K562 (cell line): ENCODE results near the gene SSTR1. TPM values are rescaled to one million over a fixed set of nuclear protein-coding genes. Genes with fewer than 3 reads are reported as not detected.

ENCODE experiments used
- ATAC-seq: fragments of 200-7000 bp; cut with Tn5 transposase; 3 replicates; pipeline ENCODE4 v1.9.1; 2020; ENCODE audit warnings: moderate library complexity
- BruUV-seq: library from RNA; stranded (reverse); fragments of 400-500 nt; replicated peaks from 2 replicates; lab custom pipeline; 2021; lab: Mats Ljungman, UMichigan
- CTCF ChIA-PET: fragments of 300-600 bp; formaldehyde crosslinking; extraction: SDS; loops from one replicate; lab custom pipeline; 2021; ENCODE audit warnings: low intra/inter-chr PET ratio; lab: Yijun Ruan, JAX
- POLR2A ChIA-PET: fragments of 300-600, 350-650 bp; sonication (Branson Sonifier 250); formaldehyde crosslinking; extraction: SDS; loops from one replicate; lab custom pipeline; 2021; ENCODE audit warnings: antibody characterized with exemption, inconsistent platforms; lab: Yijun Ruan, JAX
- DNase-seq, 4 experiments: peaks; one replicate each; pipeline versions ENCODE4 v3.0.0 to v3.0.0-alpha.2; 2011 to 2018; ENCODE audit warnings: low spot score in 3 of 4, mixed read lengths in 3 of 4; ENCODE audit errors: extremely low read depth in 1 of 4
- FAIRE-seq: peaks from 2 replicates; lab custom pipeline; 2011; peaks lifted over from hg19 to GRCh38; lab: Jason Lieb, UNC
- H2AFZ ChIP-seq: 2 replicates; pipeline ENCODE4 v1.6.0; 2011; ENCODE audit warnings: low read depth, low read length, control low read depth, inconsistent platforms
- H3K27ac ChIP-seq: fragments of 200-600 bp; 3 replicates; pipeline ENCODE4 v1.8.0; 2011; ENCODE audit warnings: low read depth, mild to moderate bottlenecking, control low read depth, inconsistent platforms, low read length, moderate library complexity, mixed read lengths; ENCODE audit errors: extremely low read depth
- H3K27me3 ChIP-seq, 2 experiments: fragments of 300-600 bp in 1 of 2; 2 replicates in 1 of 2; 3 replicates in 1 of 2; pipeline versions ENCODE4 v1.6.0 to v1.8.0; 2011; ENCODE audit warnings: inconsistent platforms in 2 of 2, low read length in 2 of 2, mild to moderate bottlenecking in 1 of 2, mixed read lengths in 1 of 2, moderate library complexity in 1 of 2; ENCODE audit not compliant: control insufficient read depth in 2 of 2, insufficient read depth in 2 of 2
- H3K36me3 ChIP-seq: fragments of 300-600 bp; 3 replicates; pipeline ENCODE4 v1.8.0; 2011; ENCODE audit warnings: mild to moderate bottlenecking, low read length, inconsistent platforms; ENCODE audit not compliant: control insufficient read depth, insufficient read depth
- H3K4me1 ChIP-seq, 2 experiments: fragments of 200-600 bp in 1 of 2; replicated peaks in 1 of 2; 2 replicates in 1 of 2; 3 replicates in 1 of 2; pipeline versions ENCODE4 v1.5.1 to v1.8.0; 2011; ENCODE audit warnings: inconsistent platforms in 2 of 2, low read length in 2 of 2, mild to moderate bottlenecking in 1 of 2, mixed read lengths in 1 of 2, moderate library complexity in 1 of 2; ENCODE audit not compliant: control insufficient read depth in 2 of 2, insufficient read depth in 2 of 2
- H3K4me2 ChIP-seq: 2 replicates; pipeline ENCODE4 v1.6.1; 2011; ENCODE audit warnings: low read length, control low read depth, inconsistent platforms, mixed read lengths; ENCODE audit not compliant: insufficient read depth
- H3K4me3 ChIP-seq: fragments of 200-600 bp; sonication (generic), shearing (Covaris generic); 2 replicates; pipeline ENCODE4 v1.5.1; 2016; ENCODE audit warnings: control low read depth, inconsistent platforms
- H3K79me2 ChIP-seq: fragments of 200-600 bp; 3 replicates; pipeline ENCODE4 v1.8.0; 2011; ENCODE audit warnings: low read length, inconsistent platforms; ENCODE audit not compliant: control insufficient read depth, insufficient read depth
- H3K9ac ChIP-seq, 2 experiments: 2 replicates each; pipeline versions ENCODE4 v1.6.0 to v1.6.1; 2011; ENCODE audit warnings: low read depth in 2 of 2, low read length in 2 of 2, control low read depth in 1 of 2, inconsistent platforms in 1 of 2, mild to moderate bottlenecking in 1 of 2, mixed read lengths in 1 of 2; ENCODE audit not compliant: insufficient read depth in 1 of 2
- H3K9me1 ChIP-seq: one replicate; pipeline ENCODE4 v1.6.0; 2011; ENCODE audit warnings: inconsistent platforms, mild to moderate bottlenecking, low read length, moderate library complexity; ENCODE audit not compliant: control insufficient read depth, insufficient read depth
- H3K9me3 ChIP-seq: replicated peaks from 2 replicates; pipeline ENCODE4 v1.5.1; 2011; ENCODE audit warnings: low read depth, low read length, inconsistent platforms; ENCODE audit not compliant: control insufficient read depth, insufficient read depth
- H4K20me1 ChIP-seq: replicated peaks from 2 replicates; pipeline ENCODE4 v1.6.1; 2011; ENCODE audit warnings: low read length, inconsistent platforms, mixed read lengths; ENCODE audit not compliant: control insufficient read depth, insufficient read depth
- BRD9 ChIP-seq: fragments of 450-650 bp; IDR thresholded peaks from 2 replicates; pipeline ENCODE4 v1.6.1; 2018; ENCODE audit warnings: low read depth; ENCODE audit not compliant: partially characterized antibody
- COPS2 ChIP-seq: fragments of 450-650 bp; conservative IDR thresholded peaks from 2 replicates; pipeline ENCODE4 v1.6.1; 2016; ENCODE audit warnings: mild to moderate bottlenecking, moderate library complexity
- ELK3 ChIP-seq: fragments of 450-650 bp; formaldehyde crosslinking; IDR thresholded peaks from 2 replicates; pipeline ENCODE4 v1.4.0; 2020; ENCODE audit warnings: mild to moderate bottlenecking
- MXI1 ChIP-seq: IDR thresholded peaks from 2 replicates; pipeline ENCODE4 v1.6.1; 2011; ENCODE audit warnings: low read depth, mild to moderate bottlenecking, improper control_type of control experiment, low read length
- NR0B1 ChIP-seq: fragments of 450-650 bp; IDR thresholded peaks from one replicate; pipeline ENCODE4 v1.6.1; 2018; ENCODE audit warnings: mild to moderate bottlenecking, moderate library complexity; ENCODE audit not compliant: partially characterized antibody
- POLR2AphosphoS5 ChIP-seq: IDR thresholded peaks from 2 replicates; pipeline ENCODE4 v1.6.1; 2011; ENCODE audit warnings: mild to moderate bottlenecking, low read depth, low read length, moderate library complexity; ENCODE audit not compliant: control insufficient read depth, insufficient read depth
- RBBP5 ChIP-seq: fragments of 200-600 bp; sonication (generic); IDR thresholded peaks from 2 replicates; pipeline ENCODE4 v1.6.1; 2012; ENCODE audit warnings: borderline replicate concordance, mild to moderate bottlenecking, low read length, control low read depth, inconsistent platforms; ENCODE audit not compliant: insufficient read depth, poor library complexity, severe bottlenecking
- RBM25 ChIP-seq: fragments of 200-400 bp; formaldehyde crosslinking; IDR thresholded peaks from 2 replicates; pipeline ENCODE4 v1.6.1; 2018; ENCODE audit warnings: low read length, low read depth, moderate library complexity; ENCODE audit not compliant: severe bottlenecking
- SLC30A9 ChIP-seq: fragments of 250-450 bp; sonication (Bioruptor Pico); IDR thresholded peaks from 2 replicates; pipeline ENCODE4 v1.8.0; 2022; ENCODE audit warnings: mild to moderate bottlenecking, moderate library complexity
- TAF7 ChIP-seq: fragments of 450-650 bp; IDR thresholded peaks from 2 replicates; pipeline ENCODE4 v1.6.1; 2016; ENCODE audit warnings: missing genetic modification characterization, missing compliant biosample characterization
- TBP ChIP-seq: optimal IDR thresholded peaks from 2 replicates; pipeline ENCODE3; 2011; ENCODE audit warnings: low read depth, low read length, improper control_type of control experiment
- ZBTB26 ChIP-seq: fragments of 450-650 bp; formaldehyde crosslinking; IDR thresholded peaks from 2 replicates; pipeline ENCODE4 v1.4.0; 2022; ENCODE audit warnings: missing genetic modification characterization
- ZNF282 ChIP-seq: sonication (generic); formaldehyde crosslinking; IDR thresholded peaks from 2 replicates; pipeline ENCODE4 v1.8.1; 2023; ENCODE audit warnings: missing genetic modification reagents
- ZNF395 ChIP-seq: fragments of 200-800 bp; sonication (Bioruptor generic); IDR thresholded peaks from 2 replicates; pipeline ENCODE4 v1.6.1; 2017; ENCODE audit warnings: missing genetic modification characterization, missing compliant biosample characterization
- in situ Hi-C: fragments of 300-500 bp; cut with MboI; formaldehyde crosslinking; loops from 4 replicates; pipeline ENCODE4 v1.15.0; 2018; ENCODE audit warnings: inconsistent platforms, mixed read lengths
- intact Hi-C: fragments of 100-400 bp; cut with micrococcal nuclease; formaldehyde crosslinking; loops from 2 replicates; pipeline ENCODE4 v1.14.2; 2022
- polyA plus RNA-seq, 8 experiments: library from polyadenylated mRNA; depleted of rRNA in 4 of 8; stranded (reverse) in 5 of 8; unstranded in 3 of 8; fragments of >200 nt; fragmentation: Nextera tagmentation in 2 of 8; fragmentation: Illumina TruSeq in 1 of 8; extraction: Ambion mirVana in 2 of 8; extraction: Trizol in 1 of 8; gene quantifications; 2 replicates each; pipeline versions ENCODE4 v1.2.1 to v1.2.3, GENCODE V29; 2011 to 2014; ENCODE audit warnings: inconsistent platforms in 1 of 8, missing spikeins in 1 of 8
- total RNA-seq, 7 experiments: library from RNA; depleted of rRNA in 6 of 7; stranded (reverse); fragments of >200 nt in 6 of 7; fragmentation: Illumina TruSeq in 2 of 7; extraction: Trizol in 2 of 7; gene quantifications; 2 replicates each; pipeline versions ENCODE4 v1.2.1 to v1.2.3, GENCODE V29; 2011 to 2021; ENCODE audit warnings: low replicate concordance in 1 of 7

Gene SSTR1
- total and polyA plus RNA-seq, 9 of the 15 experiments (the other 6 are each of a cell fraction or from before 2014, with no cell fraction given): not detected

- TF ChIP-seq ELK3 (no peak), POLR2AphosphoS5 (no peak), COPS2 (no peak), TAF7 (tag) (no peak), NR0B1 (no peak), RBM25 (no peak), RBBP5 (no peak), ZNF282 (CRISPR knock-in tag) (no peak), SLC30A9 (no peak)
These were observed 31.3 kb upstream of the SSTR1 start (continued) for GRCh38 chr14:38176379-38176778.

- ChIA-PET CTCF (no interaction called here), POLR2A (no interaction called here)
- H3K4me2 ChIP-seq: no peak overlapping the region
- DNase-seq (no peak), ATAC-seq (no peak), FAIRE-seq (no peak)
- no peaks in the 10 kb centered on the region for H3K27me3 ChIP-seq
- H3K9me1 ChIP-seq: no peaks in the 10 kb centered on the region
- no peaks in the 10 kb centered on the region for H3K4me1 ChIP-seq
- no peak overlapping the region for H2AFZ ChIP-seq
- H3K79me2 ChIP-seq: no peaks in the 10 kb centered on the region
- no peaks in the 10 kb centered on the region for H3K36me3 ChIP-seq
- no TSS peak for BruUV-seq
- H3K9ac ChIP-seq: no peak overlapping the region
- no peaks in the 10 kb centered on the region for H3K9me3 ChIP-seq
- no peak overlapping the region for H3K27ac ChIP-seq
- in situ Hi-C loops (no loop called here), intact Hi-C loops (no loop called here)
- no peaks in the 10 kb centered on the region for H4K20me1 ChIP-seq
- H3K4me3 ChIP-seq: no peak overlapping the region
- TF ChIP-seq MXI1 (no peak), ZNF395 (CRISPR knock-in tag) (no peak), BRD9 (no peak), TBP (no peak), ZBTB26 (CRISPR knock-in tag) (no peak)
These were observed 23.6 kb upstream of the SSTR1 start for GRCh38 chr14:38184132-38184531.
